ENCODE results near the gene SRSF1. TPM values are rescaled to one million over a fixed set of nuclear protein-coding genes. Genes with fewer than 3 reads are reported as not detected.
A peak's percentile ranks its signal among the peaks of the same experiment; 100 is the strongest.

The SRSF1 gene
- total RNA-seq, 1 experiment from 2014 or later, result 462 TPM

DNA sequence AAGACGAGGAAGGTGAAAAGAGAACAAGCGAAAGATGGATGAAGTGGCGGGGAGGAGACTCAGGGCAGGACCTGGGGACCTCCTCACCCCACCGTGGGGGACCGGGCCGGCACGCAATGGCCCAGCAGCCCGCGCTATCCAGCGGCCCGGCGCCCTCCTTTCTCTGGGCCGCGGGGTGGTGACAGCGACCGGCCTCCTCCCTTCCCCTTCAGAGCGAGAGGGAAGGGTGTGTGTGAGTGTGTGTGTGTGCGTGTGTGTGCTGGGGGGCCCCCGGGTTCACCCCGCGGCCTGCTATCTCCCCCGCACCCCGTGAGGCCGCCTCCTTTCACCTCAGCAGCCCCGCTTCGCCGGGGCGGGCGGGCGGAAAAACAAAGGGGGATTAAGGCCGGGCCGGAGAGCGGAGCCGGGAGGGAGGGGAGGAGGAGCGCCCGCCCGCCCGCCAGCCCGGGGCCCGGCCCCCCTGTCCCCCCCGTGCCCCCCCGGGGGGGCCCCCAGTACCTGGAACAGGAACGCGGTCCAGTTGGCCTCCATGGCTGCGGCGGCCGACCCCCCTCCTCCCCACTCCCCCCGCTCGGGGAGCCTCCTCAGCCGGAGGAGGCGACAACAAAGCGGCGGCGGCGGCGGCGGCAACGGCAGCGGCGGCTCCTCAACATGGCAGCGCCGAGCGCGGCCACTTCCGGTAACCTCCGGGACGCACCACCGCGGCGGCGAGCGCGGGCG is 19.3 kb downstream of the SRSF1 start, which contains the start of gene VEZF1:
VEZF1 (minus strand) TSS at position 674 of the 720 bp plus-strand sequence; CDS start at position 531, 143 bp downstream.
- H3K18ac ChIP-seq (ENCODE audit: insufficient read length, low read depth, low read length), result peak within 1 kb of the TSS; percentile 72
- H3K4me3 Mint-ChIP-seq, result peak within 1 kb of the TSS; percentile 90 to 97
- peaks cover 17% of the 10 kb centered on the region; the same call in 1 of the 2 replicates for H3K79me2 ChIP-seq (ENCODE audit: insufficient read depth, low read length)
- H3K4me2 ChIP-seq (ENCODE audit: insufficient read depth, insufficient read length, low read length), result peak within 1 kb of the TSS; percentile 97
- H2AK5ac ChIP-seq (ENCODE audit: insufficient read length, low read length), result no peak within 1 kb of the TSS
- no peak within 1 kb of the TSS for H2BK12ac ChIP-seq (ENCODE audit: insufficient read length, low read depth, low read length)
- no peak within 1 kb of the TSS for H2AFZ ChIP-seq (ENCODE audit: low read length)
- no peak within 1 kb of the TSS for H4K91ac ChIP-seq (ENCODE audit: insufficient read length, low read depth, low read length)
- H2BK120ac ChIP-seq (ENCODE audit: low read depth, low read length, poor library complexity, severe bottlenecking), result no peak within 1 kb of the TSS
- no peak within 1 kb of the TSS for H3K4ac ChIP-seq (ENCODE audit: low read depth, low read length)
- H3K23ac ChIP-seq (ENCODE audit: insufficient read length, low read depth, low read length), result no peak within 1 kb of the TSS
- H4K5ac ChIP-seq (ENCODE audit: insufficient read length, low read depth, low read length), result no peak within 1 kb of the TSS
- H3T11ph ChIP-seq (ENCODE audit: low read length), result no peak within 1 kb of the TSS
- H3K14ac ChIP-seq (ENCODE audit: insufficient read depth, low read length), result peak within 1 kb of the TSS; percentile 57
- H2BK15ac ChIP-seq (ENCODE audit: low read depth, low read length), result no peak within 1 kb of the TSS
- H3K9me3 Mint-ChIP-seq, result no peaks in the 10 kb centered on the region
- peaks cover 0 to 6% (median 5%) of the 10 kb centered on the region in 3 experiments; a peak in 6 of 7 replicates for H3K36me3 Mint-ChIP-seq (ENCODE audit: insufficient read depth in 1 of 3, low read depth in 3 of 3)
- no CpG with 5 or more reads among the region's 74 CpGs for WGBS (ENCODE audit: extremely low coverage, insufficient read length, low lambda C conversion rate)
- H4K8ac ChIP-seq (replicated peaks; ENCODE audit: insufficient read length, low read depth, low read length), result no peak within 1 kb of the TSS
- no peak within 1 kb of the TSS for H2BK5ac ChIP-seq (ENCODE audit: insufficient read length, low read length)
- TF ChIP-seq CTCF (conservative IDR thresholded peaks at IDR 0.05), result no peak
- H4K20me1 ChIP-seq (ENCODE audit: control insufficient read depth, insufficient read depth, insufficient read length), result no peaks in the 10 kb centered on the region
- H3K27me3 Mint-ChIP-seq (ENCODE audit: low read depth), result no peaks in the 10 kb centered on the region
- H3K4me1 Mint-ChIP-seq, result peaks cover 46 to 56% of the 10 kb centered on the region in 2 experiments
- H3K9ac ChIP-seq (ENCODE audit: extremely low read depth, insufficient read length, low read length), result peak within 1 kb of the TSS; percentile 85
- no peaks in the 10 kb centered on the region for H3K27me3 ChIP-seq (ENCODE audit: insufficient read depth, low read length)
- H3K9me3 ChIP-seq (ENCODE audit: control insufficient read depth, low read depth, low read length), result no peaks in the 10 kb centered on the region
- no peak within 1 kb of the TSS for H2BK20ac ChIP-seq (ENCODE audit: low read depth, low read length, poor library complexity, severe bottlenecking)
- H3K27ac ChIP-seq (ENCODE audit: insufficient read length, low read depth, low read length), result peak within 1 kb of the TSS; percentile 20
- no peaks in the 10 kb centered on the region; the same call in 1 of the 2 replicates for H3K4me1 ChIP-seq (ENCODE audit: insufficient read depth, low read length)
- H3K79me1 ChIP-seq (ENCODE audit: insufficient read depth, low read depth, low read length, poor library complexity, severe bottlenecking), result peaks cover 6% of the 10 kb centered on the region
- H3K56ac ChIP-seq (ENCODE audit: insufficient read length, low read depth, low read length), result no peak within 1 kb of the TSS
- H3K23me2 ChIP-seq (ENCODE audit: insufficient read length, low read depth, low read length, poor library complexity, severe bottlenecking), result peaks cover 12% of the 10 kb centered on the region
- peak; percentile 83 for DNase-seq
- peak within 1 kb of the TSS; percentile 97 for H3K27ac Mint-ChIP-seq

Measured in H9 (cell line).